Hair follicular keratinocyte (primary cell): ENCODE results near the gene SNX9. TPM values are rescaled to one million over a fixed set of nuclear protein-coding genes. Genes with fewer than 3 reads are reported as not detected.

Experiments
- total RNA-seq: library from RNA; depleted of rRNA; stranded (reverse); fragments of >200 nt; gene quantifications from 2 replicates; pipeline ENCODE4 v1.2.3, GENCODE V29; 2015

The SNX9 gene
- 29.9 and 37.8 TPM in 2 replicates for total RNA-seq

DNA sequence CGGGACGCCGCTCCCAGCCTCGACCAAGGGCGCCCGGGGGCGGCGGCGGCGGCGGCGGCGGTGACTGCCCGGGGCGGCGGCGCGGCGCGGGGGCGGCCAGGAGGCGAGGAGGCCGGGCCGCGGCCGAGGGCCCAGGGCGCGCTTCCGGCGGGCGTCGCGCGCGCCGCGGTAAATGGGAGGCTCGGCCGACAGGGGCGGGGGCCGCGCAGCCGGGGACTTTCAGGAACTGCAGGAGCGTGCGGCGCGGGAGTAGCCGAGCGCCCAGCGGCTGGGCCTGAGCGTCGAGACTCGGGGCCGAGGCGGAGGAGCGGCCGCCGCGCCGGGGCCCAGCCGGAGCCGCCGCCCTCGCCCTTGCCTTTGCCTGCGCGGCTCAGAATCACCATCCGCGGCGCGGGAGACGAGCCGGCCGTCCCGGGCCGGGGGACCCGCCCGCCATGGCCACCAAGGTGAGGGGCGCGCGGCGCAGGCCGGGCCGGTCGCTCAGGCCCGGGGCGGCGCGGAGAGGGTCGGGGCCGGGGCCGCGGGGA, at the start of gene SNX9:
SNX9 (plus strand) TSS at position 246 of the 527 bp plus-strand sequence; CDS start at position 435, 189 bp downstream.

DNA sequence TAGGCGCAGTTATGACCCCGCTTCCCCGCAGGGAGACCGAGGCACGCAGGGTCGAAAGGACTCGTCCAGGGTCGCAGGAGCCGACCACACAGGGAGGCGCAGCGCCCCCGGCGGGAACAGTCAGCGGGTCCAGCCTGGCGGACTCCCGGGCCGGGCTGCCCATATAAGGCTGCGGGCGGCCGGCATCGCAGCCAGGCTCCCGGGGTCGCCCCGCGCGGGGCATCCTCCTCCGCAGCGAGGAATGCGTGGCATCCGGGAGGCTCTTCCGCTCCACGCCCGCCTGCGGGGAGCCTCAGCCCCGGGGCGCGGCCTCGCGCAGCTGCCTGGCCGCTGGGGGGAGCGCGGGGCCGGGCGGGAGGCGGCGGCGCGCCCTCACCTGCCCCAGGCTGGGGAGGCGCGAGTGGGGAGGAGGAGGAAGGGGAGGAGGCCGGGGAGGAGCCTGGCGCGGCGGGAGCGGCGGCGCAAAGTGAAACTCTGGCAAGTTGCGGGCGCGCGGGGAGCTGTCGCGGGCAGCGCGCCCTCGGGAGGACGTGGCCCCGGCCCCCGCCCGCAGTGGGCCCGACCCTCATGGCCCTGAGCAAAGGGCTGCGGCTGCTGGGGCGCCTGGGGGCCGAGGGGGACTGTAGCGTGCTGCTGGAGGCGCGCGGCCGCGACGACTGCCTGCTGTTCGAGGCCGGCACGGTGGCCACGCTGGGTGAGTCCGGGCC, 158.5 kb downstream of the SNX9 start, which contains the start of gene SYNJ2:
SYNJ2 (plus strand) TSS at position 469 of the 707 bp plus-strand sequence; CDS start at position 568, 99 bp downstream.

Other genes with a start within 250 kb of the SNX9 start
- 10.2 and 11.0 TPM in 2 replicates for gene SYNJ2, start 158.6 kb downstream of the SNX9 start, total RNA-seq